H9 (cell line): ENCODE data around the gene AP3S1. TPM values are rescaled to one million over a fixed set of nuclear protein-coding genes. Genes with fewer than 3 reads are reported as not detected.

Source experiments
- DNase-seq: peaks from one replicate; pipeline ENCODE4 v3.0.0-alpha.2; 2017
- H2AFZ ChIP-seq: one replicate; pipeline ENCODE4 v1.6.1; 2013; ENCODE audit warnings: mild to moderate bottlenecking, low read length, control low read depth, moderate library complexity
- H2AK5ac ChIP-seq: 2 replicates; pipeline ENCODE4 v1.6.1; 2013; ENCODE audit warnings: low read length, control low read depth, mixed read lengths; ENCODE audit not compliant: insufficient read length
- H2BK120ac ChIP-seq: one replicate; pipeline ENCODE4 v1.6.1; 2013; ENCODE audit warnings: low read depth, mild to moderate bottlenecking, low read length, control low read depth, inconsistent platforms; ENCODE audit not compliant: poor library complexity, severe bottlenecking
- H2BK12ac ChIP-seq: 2 replicates; pipeline ENCODE4 v1.6.1; 2013; ENCODE audit warnings: low read length, control low read depth, mixed read lengths, low read depth; ENCODE audit not compliant: insufficient read length
- H2BK15ac ChIP-seq: 2 replicates; pipeline ENCODE4 v1.6.1; 2013; ENCODE audit warnings: low read depth, low read length, control low read depth
- H2BK20ac ChIP-seq: one replicate; pipeline ENCODE4 v1.6.1; 2013; ENCODE audit warnings: low read depth, mild to moderate bottlenecking, low read length, control low read depth, inconsistent platforms; ENCODE audit not compliant: poor library complexity, severe bottlenecking
- H2BK5ac ChIP-seq: 2 replicates; pipeline ENCODE4 v1.6.1; 2013; ENCODE audit warnings: low read length, control low read depth, mixed read lengths; ENCODE audit not compliant: insufficient read length
- H3K14ac ChIP-seq: 2 replicates; pipeline ENCODE4 v1.6.1; 2013; ENCODE audit warnings: low read length, control low read depth; ENCODE audit not compliant: insufficient read depth
- H3K18ac ChIP-seq: 2 replicates; pipeline ENCODE4 v1.6.1; 2013; ENCODE audit warnings: low read depth, mild to moderate bottlenecking, mixed read lengths, low read length, control low read depth; ENCODE audit not compliant: insufficient read length
- H3K23ac ChIP-seq: 2 replicates; pipeline ENCODE4 v1.6.1; 2013; ENCODE audit warnings: low read length, control low read depth, mixed read lengths, low read depth; ENCODE audit not compliant: insufficient read length
- H3K23me2 ChIP-seq: 2 replicates; pipeline ENCODE4 v1.6.1; 2013; ENCODE audit warnings: low read depth, mild to moderate bottlenecking, mixed read lengths, low read length, control low read depth; ENCODE audit not compliant: insufficient read length, poor library complexity, severe bottlenecking
- H3K27ac ChIP-seq: 2 replicates; pipeline ENCODE4 v1.5.1; 2013; ENCODE audit warnings: low read length, control low read depth, mixed read lengths, low read depth; ENCODE audit not compliant: insufficient read length
- H3K27me3 ChIP-seq: 2 replicates; pipeline ENCODE4 v1.6.1; 2013; ENCODE audit warnings: low read length, control low read depth, inconsistent platforms; ENCODE audit not compliant: insufficient read depth
- H3K4ac ChIP-seq: 2 replicates; pipeline ENCODE4 v1.6.1; 2013; ENCODE audit warnings: low read depth, mild to moderate bottlenecking, control low read depth, inconsistent platforms, low read length, moderate library complexity
- H3K4me1 ChIP-seq: 2 replicates; pipeline ENCODE4 v1.6.1; 2013; ENCODE audit warnings: low read length, control low read depth, inconsistent platforms; ENCODE audit not compliant: insufficient read depth
- H3K4me2 ChIP-seq: 2 replicates; pipeline ENCODE4 v1.6.1; 2013; ENCODE audit warnings: low read length, control low read depth, mixed read lengths; ENCODE audit not compliant: insufficient read length, insufficient read depth
- H3K56ac ChIP-seq: 2 replicates; pipeline ENCODE4 v1.6.1; 2013; ENCODE audit warnings: low read depth, mild to moderate bottlenecking, mixed read lengths, low read length, control low read depth; ENCODE audit not compliant: insufficient read length
- H3K79me1 ChIP-seq: 2 replicates; pipeline ENCODE4 v1.6.1; 2013; ENCODE audit warnings: low read depth, mild to moderate bottlenecking, moderate library complexity, low read length, control low read depth, inconsistent platforms; ENCODE audit not compliant: insufficient read depth, poor library complexity, severe bottlenecking
- H3K79me2 ChIP-seq: 2 replicates; pipeline ENCODE4 v1.6.1; 2013; ENCODE audit warnings: low read length, control low read depth, inconsistent platforms; ENCODE audit not compliant: insufficient read depth
- H3K9ac ChIP-seq: 2 replicates; pipeline ENCODE4 v1.6.1; 2013; ENCODE audit warnings: low read length, control low read depth, mixed read lengths; ENCODE audit not compliant: insufficient read length; ENCODE audit errors: extremely low read depth
- H3K9me3 ChIP-seq: one replicate; pipeline ENCODE4 v1.6.1; 2013; ENCODE audit warnings: low read depth, low read length, inconsistent platforms; ENCODE audit not compliant: control insufficient read depth
- H3T11ph ChIP-seq: one replicate; pipeline ENCODE4 v1.6.1; 2013; ENCODE audit warnings: mild to moderate bottlenecking, low read length, control low read depth, inconsistent platforms
- H4K20me1 ChIP-seq: one replicate; pipeline ENCODE4 v1.6.1; 2013; ENCODE audit not compliant: control insufficient read depth, insufficient read length, insufficient read depth
- H4K5ac ChIP-seq: 2 replicates; pipeline ENCODE4 v1.6.1; 2013; ENCODE audit warnings: low read depth, mild to moderate bottlenecking, mixed read lengths, low read length, control low read depth; ENCODE audit not compliant: insufficient read length
- H4K8ac ChIP-seq: replicated peaks from 2 replicates; pipeline ENCODE4 v1.6.1; 2013; ENCODE audit warnings: low read length, control low read depth, mixed read lengths, low read depth; ENCODE audit not compliant: insufficient read length
- H4K91ac ChIP-seq: 2 replicates; pipeline ENCODE4 v1.6.1; 2013; ENCODE audit warnings: low read depth, mild to moderate bottlenecking, moderate library complexity, mixed read lengths, low read length, control low read depth; ENCODE audit not compliant: insufficient read length
- H3K27ac Mint-ChIP-seq, 3 experiments: 2 replicates in 2 of 3; 3 replicates in 1 of 3; pipeline ENCODE4 v1.8.0; 2020 to 2021; ENCODE audit warnings: mixed read lengths in 3 of 3, mild to moderate bottlenecking in 1 of 3, moderate library complexity in 1 of 3
- H3K27me3 Mint-ChIP-seq: 2 replicates; pipeline ENCODE4 v1.8.0; 2021; ENCODE audit warnings: low read depth, mild to moderate bottlenecking, moderate library complexity, mixed read lengths
- H3K36me3 Mint-ChIP-seq, 3 experiments: 2 replicates in 2 of 3; 3 replicates in 1 of 3; pipeline ENCODE4 v1.8.0; 2020 to 2021; ENCODE audit warnings: low read depth in 3 of 3, mixed read lengths in 3 of 3; ENCODE audit not compliant: insufficient read depth in 1 of 3
- H3K4me1 Mint-ChIP-seq, 2 experiments: 2 replicates each; pipeline ENCODE4 v1.8.0; 2020; ENCODE audit warnings: mixed read lengths in 2 of 2
- H3K4me3 Mint-ChIP-seq, 2 experiments: 2 replicates in 1 of 2; 3 replicates in 1 of 2; pipeline ENCODE4 v1.8.0; 2020 to 2021; ENCODE audit warnings: mild to moderate bottlenecking in 2 of 2, mixed read lengths in 2 of 2, moderate library complexity in 1 of 2
- H3K9me3 Mint-ChIP-seq, 2 experiments: 2 replicates in 1 of 2; 3 replicates in 1 of 2; pipeline ENCODE4 v1.8.0; 2020; ENCODE audit warnings: mild to moderate bottlenecking in 2 of 2, mixed read lengths in 2 of 2, moderate library complexity in 1 of 2
- CTCF ChIP-seq: fragments of 200-600 bp; sonication (generic); conservative IDR thresholded peaks from 3 replicates; pipeline ENCODE4 v1.8.0; 2021; ENCODE audit warnings: antibody characterized with exemption, mild to moderate bottlenecking
- WGBS: extraction: QIAGEN DNeasy Blood & Tissue Kit; methylation state at CpG from one replicate; pipeline ENCODE4 v1.1.7; 2013; ENCODE audit warnings: missing lambda C conversion rate, low lambda C conversion rate, mixed read lengths; ENCODE audit not compliant: insufficient read length; ENCODE audit errors: extremely low coverage; 5-methylcytosine and 5-hydroxymethylcytosine counted together
- total RNA-seq: library from RNA; stranded (reverse); gene quantifications from 2 replicates; pipeline ENCODE4 v1.2.1, GENCODE V29; 2021

Gene AP3S1
- total RNA-seq, 1 experiment from 2014 or later: 78.4 TPM

GRCh38 chr5:115869256-115869795 lies 27.6 kb downstream of the AP3S1 start:
- H3K9ac ChIP-seq: no peak overlapping the region
- WGBS: no CpG with 5 or more reads among the region's 3 CpGs

More at GRCh38 chr5:115869256-115869795, 27.6 kb downstream of the AP3S1 start:
- H3K27ac Mint-ChIP-seq: no peak overlapping the region
- Histone ChIP-seq H3T11ph (no peak overlapping the region), H2AFZ (no peak overlapping the region), H2BK12ac (no peak overlapping the region), H3K4me2 (no peak overlapping the region), H3K79me2 (no peaks in the 10 kb centered on the region), H4K8ac (no peak overlapping the region), H3K23ac (no peak overlapping the region), H2BK120ac (no peak overlapping the region), H4K20me1 (no peaks in the 10 kb centered on the region), H2BK20ac (no peak overlapping the region), H3K14ac (no peak overlapping the region), H3K27me3 (no peaks in the 10 kb centered on the region), H3K23me2 (no peaks in the 10 kb centered on the region), H2BK5ac (no peak overlapping the region), H3K4me1 (peaks cover 6% of the 10 kb centered on the region; the same call in 1 of the 2 replicates), H3K18ac (no peak overlapping the region), H3K4ac (no peak overlapping the region), H4K91ac (no peak overlapping the region), H3K79me1 (no peaks in the 10 kb centered on the region), H3K27ac (no peak overlapping the region), H3K9me3 (no peaks in the 10 kb centered on the region), H2BK15ac (no peak overlapping the region), H2AK5ac (no peak overlapping the region), H3K56ac (no peak overlapping the region), H4K5ac (no peak overlapping the region)
- DNase-seq: no peak
- no peak overlapping the region for H3K4me3 Mint-ChIP-seq
- no peaks in the 10 kb centered on the region for H3K9me3 Mint-ChIP-seq
- peaks cover 2 to 12% (median 11%) of the 10 kb centered on the region in 3 experiments; a peak in 5 of 7 replicates for H3K36me3 Mint-ChIP-seq
- peaks cover 7 to 15% of the 10 kb centered on the region in 2 experiments for H3K4me1 Mint-ChIP-seq
- TF ChIP-seq CTCF: no peak
- H3K27me3 Mint-ChIP-seq: no peaks in the 10 kb centered on the region
